Spleen (tissue), 7 donors: ENCODE results near the gene HMCN2.

Experiments used
- CTCF ChIP-seq, 11 experiments: fragments of 200-600 bp in 7 of 11; fragments of 450-650 bp in 4 of 11; sonication (generic) in 4 of 11; IDR thresholded peaks in 8 of 11; conservative IDR thresholded peaks in 3 of 11; 1 replicate in 7 of 11; 2 replicates in 4 of 11; pipeline versions ENCODE4 v1.4.0 to v1.8.0; 2016 to 2021; ENCODE audit warnings: antibody characterized with exemption in 11 of 11, inconsistent platforms in 4 of 11, mild to moderate bottlenecking in 1 of 11
- POLR2A ChIP-seq, 3 donors: fragments of 450-650 bp; IDR thresholded peaks; one replicate each; pipeline ENCODE4 v1.5.1; 2017; ENCODE audit warnings: antibody characterized with exemption in 3 of 3, mild to moderate bottlenecking in 1 of 3
- donor health status: DM: no; HTN: no; CAD: no; lungs with moderate emphysema.
- donor health status: DM: no; HTN: no; CAD: no.
- donor health status: DM: no; HTN: no; CAD: no.

GRCh38 chr9:130370226-130370625 is 104.7 kb downstream of the HMCN2 start:
- TF ChIP-seq CTCF (IDR thresholded peaks at IDR 0.05 in 8 of 11, conservative IDR thresholded peaks at IDR 0.05 in 3 of 11) (no peak), POLR2A (IDR thresholded peaks at IDR 0.05) (no peak)
